Stimulated activated CD8-positive, alpha-beta memory T cell treated with anti-CD3 and anti-CD28 coated beads, Interleukin-15, amount 100 ng/mL, for 48 hours (primary cell): ENCODE measurements around the gene RASAL2.
A peak's percentile ranks its signal among the peaks of the same experiment; 100 is the strongest.

Experiments
- DNase-seq, 2 donors: peaks; one replicate each; pipeline ENCODE4 v3.0.0-alpha.2; 2020; ENCODE audit warnings: low read depth in 2 of 2

RASAL2 gene

DNA sequence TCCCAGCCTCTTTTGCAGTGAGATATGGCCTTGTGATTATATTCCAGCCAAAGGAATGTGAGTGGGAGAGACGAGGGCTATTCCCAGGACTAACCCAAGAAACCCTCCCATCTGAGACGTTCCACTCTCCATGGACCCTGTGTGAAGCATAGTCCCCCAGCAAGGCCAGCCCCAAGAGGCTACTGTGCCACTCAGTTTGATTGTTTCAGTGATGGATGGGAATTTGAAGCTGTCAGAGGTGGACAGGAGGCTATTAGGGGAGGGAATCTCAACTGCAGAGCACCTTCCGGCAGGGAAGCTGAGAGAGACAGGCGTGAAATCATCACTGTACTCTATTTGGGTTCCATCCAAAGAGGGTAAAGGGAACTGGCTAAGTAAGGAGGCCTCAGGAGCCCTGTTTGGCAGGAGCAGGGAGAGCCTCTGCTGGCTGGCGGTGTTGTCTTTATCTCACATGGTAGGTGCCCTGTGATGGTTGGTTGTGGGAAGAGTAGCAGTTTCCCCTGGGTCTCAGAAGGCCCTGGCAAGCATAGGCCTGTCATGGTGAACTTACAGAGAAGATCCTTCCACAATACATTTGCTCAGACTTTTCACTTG lies 415.6 kb downstream of the RASAL2 start:
- no peak for DNase-seq

DNA sequence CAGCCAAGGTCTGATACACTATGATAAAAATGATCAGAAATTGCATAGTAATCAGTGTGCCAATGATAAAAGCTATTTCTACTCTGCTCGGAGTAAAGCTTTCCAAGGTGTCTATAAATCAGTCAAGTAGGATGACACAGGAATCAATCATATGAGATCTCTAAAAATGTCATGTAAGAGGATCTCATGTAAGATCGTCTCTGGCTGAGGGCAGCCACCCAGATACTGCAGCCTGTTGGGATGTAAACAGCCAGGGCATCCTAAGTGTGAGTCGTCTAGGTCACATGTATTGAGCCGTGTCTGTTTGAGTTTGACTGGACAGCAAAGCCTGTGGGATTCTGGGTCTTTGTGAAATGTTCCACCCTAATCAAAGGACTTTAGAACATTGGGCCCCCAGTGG lies 416.3 kb downstream of the RASAL2 start:
- no peak for DNase-seq

GRCh38 chr1:178512566-178513277 lies 418.8 kb downstream of the RASAL2 start, which contains the start of gene TEX35:
Gene TEX35 (plus strand): TSS chr1:178513109. CDS start chr1:178513189, 80 bp downstream.
- DNase-seq = no peak

- no peak for DNase-seq
These were observed 419.5 kb downstream of the RASAL2 start for GRCh38 chr1:178513278-178513983.

DNA sequence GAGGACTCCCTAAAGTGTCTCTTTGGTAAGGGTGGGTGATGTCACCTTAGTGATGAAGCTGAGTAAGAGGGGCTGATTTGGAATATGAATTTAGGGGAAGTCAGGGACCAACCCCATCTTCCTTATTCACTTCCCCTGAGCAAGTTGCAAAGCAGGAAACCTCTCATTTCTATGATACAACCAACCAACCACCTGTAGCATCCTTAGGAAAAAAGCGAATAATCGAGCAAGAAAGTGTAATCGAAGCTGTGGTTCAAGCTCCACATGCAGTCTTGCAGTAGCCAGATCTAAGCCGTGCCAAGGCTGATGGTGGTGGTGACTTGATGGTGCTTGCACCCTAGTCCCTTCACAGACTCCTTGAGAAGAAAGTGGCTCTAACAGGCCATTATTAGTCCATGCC lies 422.2 kb downstream of the RASAL2 start:
- no peak for DNase-seq

- no peak for DNase-seq
These were observed 425.0 kb downstream of the RASAL2 start for GRCh38 chr1:178518894-178519293.

- no peak for DNase-seq
These were observed 426.9 kb downstream of the RASAL2 start for GRCh38 chr1:178520803-178521202.

DNA sequence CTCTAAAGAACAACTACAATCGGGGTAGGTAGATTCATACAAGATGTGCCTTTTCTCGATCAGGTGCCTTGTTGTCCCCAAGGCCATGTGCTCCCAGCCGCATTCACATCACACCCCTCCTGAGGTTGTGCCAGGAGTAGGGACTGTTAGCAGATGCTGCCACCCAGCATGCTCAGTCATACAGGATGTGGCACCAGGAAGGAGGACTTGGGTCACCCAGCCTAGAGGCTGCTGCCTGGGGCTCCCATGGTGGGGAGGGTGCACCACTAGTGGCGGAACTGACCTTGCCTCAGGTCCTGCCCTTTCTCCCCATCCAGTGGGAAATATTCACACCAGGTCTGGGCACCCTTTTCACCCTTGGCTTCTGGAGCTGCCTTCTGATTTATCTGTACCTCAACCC lies 427.3 kb downstream of the RASAL2 start:
- no peak for DNase-seq

DNA sequence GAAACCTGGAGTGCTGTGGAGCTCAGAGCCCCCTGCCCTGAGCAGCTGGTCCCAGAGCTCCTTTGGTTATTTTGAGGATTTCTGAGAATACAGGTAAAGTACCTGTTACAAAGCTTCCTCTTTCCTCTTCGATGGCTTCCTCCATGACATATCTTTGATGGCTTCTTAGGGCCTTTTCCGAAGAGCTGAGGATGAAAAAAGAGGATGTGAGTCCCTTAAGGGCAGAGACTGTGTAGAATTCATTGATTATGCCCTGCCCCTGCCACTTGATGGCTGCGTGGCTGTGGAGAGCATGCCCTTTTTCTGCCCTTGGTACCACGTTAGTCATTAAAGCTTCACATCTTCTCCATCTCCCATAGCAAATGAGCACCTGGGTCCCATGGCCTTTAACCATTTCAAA lies 433.2 kb downstream of the RASAL2 start:
- no peak for DNase-seq

DNA sequence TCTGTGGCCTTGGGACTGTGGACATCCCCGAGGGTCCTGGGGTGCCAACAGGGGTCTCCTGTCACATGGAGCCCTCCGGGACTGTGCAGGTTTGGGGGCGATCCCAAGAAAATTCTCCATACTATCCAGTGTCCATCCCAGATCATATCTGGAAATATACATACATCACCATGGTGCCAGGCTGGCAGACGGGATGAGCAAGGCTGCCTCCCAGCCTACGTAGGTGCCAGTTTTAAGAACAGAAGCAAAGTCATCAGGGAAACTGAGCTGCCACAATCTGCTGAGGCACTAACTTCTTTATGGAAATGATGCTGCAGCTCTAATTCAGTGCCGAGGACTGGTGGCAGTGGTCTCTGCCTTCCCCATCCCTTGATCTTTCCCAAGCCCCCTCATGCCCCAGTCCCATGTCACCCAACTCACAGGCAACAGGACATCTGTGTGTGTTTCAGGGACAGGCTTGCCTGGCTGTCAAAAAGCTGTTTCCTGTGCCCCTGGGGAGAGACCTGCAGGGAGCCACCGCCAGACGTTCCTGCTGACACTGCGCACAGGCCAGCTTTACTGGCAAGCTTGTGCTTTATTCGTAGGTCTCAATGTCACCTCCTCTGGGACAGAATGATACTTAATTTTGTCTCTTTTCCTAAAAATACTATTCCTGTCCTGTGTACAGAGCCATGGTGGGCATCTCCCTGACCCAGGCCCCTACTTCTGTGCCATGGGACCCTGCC lies 434.5 kb downstream of the RASAL2 start:
- no peak for DNase-seq

- no peak for DNase-seq
These were observed 435.0 kb downstream of the RASAL2 start for GRCh38 chr1:178528953-178529335.

GRCh38 chr1:178529364-178530036 lies 435.6 kb downstream of the RASAL2 start:
- no peak for DNase-seq

DNA sequence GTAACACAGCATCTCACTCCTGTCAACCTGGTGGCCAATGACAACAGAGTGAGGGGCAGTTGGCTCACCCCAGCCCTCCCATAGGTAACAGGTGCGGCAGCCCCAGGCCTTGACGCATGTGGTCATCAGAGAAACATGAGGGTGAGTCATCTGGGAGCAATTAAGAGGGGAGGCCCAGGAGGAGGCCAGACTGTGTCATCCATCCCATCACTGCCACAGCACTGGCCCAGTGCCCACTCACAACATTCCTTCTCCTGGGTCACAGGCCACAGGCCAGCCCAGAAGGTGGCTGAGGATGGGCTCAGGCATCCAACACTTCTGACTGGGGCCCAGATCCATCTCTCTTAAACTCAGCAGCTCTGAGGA lies 436.1 kb downstream of the RASAL2 start:
- no peak for DNase-seq

GRCh38 chr1:178530502-178530901 lies 436.6 kb downstream of the RASAL2 start:
- DNase-seq = no peak

- DNase-seq = no peak
These were observed 438.0 kb downstream of the RASAL2 start for GRCh38 chr1:178531887-178532286.

DNA sequence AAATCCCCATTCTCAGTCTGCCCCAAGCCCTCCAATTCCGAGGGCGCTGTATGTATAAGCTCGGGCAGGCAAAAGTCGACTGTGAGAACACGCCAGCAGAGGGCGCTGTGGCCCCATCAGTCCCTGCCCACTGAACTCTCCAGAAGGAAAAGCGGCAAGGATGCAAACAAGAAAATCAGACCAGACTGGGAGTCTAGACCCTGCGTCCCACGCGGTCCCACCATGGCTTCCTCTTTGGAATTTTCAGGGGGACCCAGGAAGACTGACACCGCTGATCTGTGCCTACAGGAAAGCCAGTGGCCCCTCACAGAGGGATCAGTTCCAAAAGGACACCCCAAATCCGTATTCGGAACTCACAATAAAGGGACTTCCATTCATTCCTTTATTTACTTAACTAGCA lies 438.5 kb downstream of the RASAL2 start:
- peak; percentile 27 to 41 for DNase-seq

- DNase-seq = no peak
These were observed 439.4 kb downstream of the RASAL2 start for GRCh38 chr1:178533121-178533946.
